Measurements from ENCODE around the gene TSPEAR.

GRCh38 chr21:44503901-44504399 is 207.4 kb downstream of the TSPEAR start:
- TF ChIP-seq POLR2AphosphoS5 (IDR thresholded peaks at IDR 0.05; ENCODE audit: low read depth, low read length): no peak
- TF ChIP-seq SIN3A (IDR thresholded peaks at IDR 0.05; ENCODE audit: borderline replicate concordance, insufficient read depth, low read length): no peak
- no peak for TF ChIP-seq TAF1 (IDR thresholded peaks at IDR 0.05; ENCODE audit: borderline replicate concordance, insufficient read depth, low read length)
- no peak for TF ChIP-seq REST (IDR thresholded peaks at IDR 0.05; ENCODE audit: insufficient read depth in 1 of 2, low read depth in 2 of 2, low read length in 2 of 2)

Measured in PFSK-1 (cell line).